Muscle layer of colon (tissue), 2 donors: ENCODE data around the gene NAXE.

Experiments
- H3K27ac ChIP-seq: one replicate; pipeline ENCODE4 v1.7.0; 2013; ENCODE audit warnings: low read depth, mild to moderate bottlenecking, low read length, moderate library complexity
- H3K27me3 ChIP-seq, 2 donors: one replicate each; pipeline ENCODE4 v1.7.0; 2013; ENCODE audit warnings: low read length in 2 of 2, mild to moderate bottlenecking in 2 of 2; ENCODE audit not compliant: insufficient read depth in 2 of 2, control insufficient read depth in 1 of 2
- H3K36me3 ChIP-seq: one replicate; pipeline ENCODE4 v1.7.0; 2013; ENCODE audit warnings: mild to moderate bottlenecking, low read length; ENCODE audit not compliant: insufficient read depth
- H3K4me1 ChIP-seq: one replicate; pipeline ENCODE4 v1.7.0; 2013; ENCODE audit warnings: mild to moderate bottlenecking, low read length; ENCODE audit not compliant: insufficient read depth
- H3K4me3 ChIP-seq, 2 donors: one replicate each; pipeline ENCODE4 v1.7.0; 2013; ENCODE audit warnings: low read length in 2 of 2, low read depth in 1 of 2, mild to moderate bottlenecking in 1 of 2, moderate library complexity in 1 of 2
- H3K9ac ChIP-seq: one replicate; pipeline ENCODE4 v1.7.0; 2013; ENCODE audit warnings: low read length
- H3K9me3 ChIP-seq: one replicate; pipeline ENCODE4 v1.7.0; 2013; ENCODE audit warnings: mild to moderate bottlenecking, low read length
- donor health status: abdominal sarcoma.
- donor health status: Adenocarcinoma of cecum.

The NAXE gene

GRCh38 chr1:156643778-156644092, 52.2 kb downstream of the NAXE start:
- Histone ChIP-seq H3K27ac (no peak overlapping the region), H3K9ac (no peak overlapping the region), H3K4me3 (no peak overlapping the region), H3K4me1 (peaks cover 8% of the 10 kb centered on the region), H3K36me3 (no peaks in the 10 kb centered on the region), H3K27me3 (peaks cover 75 to 87% of the 10 kb centered on the region in 2 donors), H3K9me3 (no peaks in the 10 kb centered on the region)
